Esophagus muscularis mucosa (tissue), 4 donors: ENCODE data around the gene SLC39A2. TPM values are rescaled to one million over a fixed set of nuclear protein-coding genes. Genes with fewer than 3 reads are reported as not detected.

Experiments
- DNase-seq: peaks from one replicate; pipeline ENCODE4 v3.0.0-alpha.2; 2017; ENCODE audit errors: extremely low spot score
- H3K27ac ChIP-seq, 4 donors: fragments of 200-600 bp; sonication (generic); replicated peaks in 1 of 4; 1 replicate in 3 of 4; 2 replicates in 1 of 4; pipeline ENCODE4 v1.5.1; 2016 to 2019; ENCODE audit warnings: mild to moderate bottlenecking in 1 of 4
- H3K27me3 ChIP-seq, 4 donors: fragments of 200-600 bp; sonication (generic); one replicate each; pipeline versions ENCODE4 v1.5.1 to v1.6.0; 2016 to 2019
- H3K36me3 ChIP-seq, 4 donors: fragments of 200-600 bp; sonication (generic); one replicate each; pipeline ENCODE4 v1.5.1; 2016 to 2019
- H3K4me1 ChIP-seq, 4 donors: fragments of 200-600 bp; sonication (generic); one replicate each; pipeline ENCODE4 v1.5.1; 2016 to 2019
- H3K4me3 ChIP-seq, 4 donors: fragments of 200-600 bp; sonication (generic); 1 replicate in 2 of 4; 2 replicates in 2 of 4; pipeline ENCODE4 v1.5.1; 2016 to 2019; ENCODE audit warnings: mild to moderate bottlenecking in 4 of 4, moderate library complexity in 1 of 4
- H3K9me3 ChIP-seq, 4 donors: fragments of 200-600 bp; sonication (generic); 1 replicate in 3 of 4; 2 replicates in 1 of 4; pipeline ENCODE4 v1.5.1; 2016 to 2019
- CTCF ChIP-seq, 3 experiments: fragments of 200-600 bp in 2 of 3; fragments of 450-650 bp in 1 of 3; sonication (generic) in 2 of 3; IDR thresholded peaks; one replicate each; pipeline ENCODE4 v1.5.1; 2017 to 2019; ENCODE audit warnings: antibody characterized with exemption in 3 of 3, mild to moderate bottlenecking in 2 of 3, moderate library complexity in 1 of 3
- EP300 ChIP-seq: sonication (generic); formaldehyde crosslinking; IDR thresholded peaks from one replicate; pipeline ENCODE4 v1.6.1; 2017; ENCODE audit warnings: antibody characterized with exemption
- POLR2A ChIP-seq: fragments of 450-650 bp; IDR thresholded peaks from one replicate; pipeline ENCODE4 v1.6.1; 2017; ENCODE audit warnings: antibody characterized with exemption, moderate library complexity, mild to moderate bottlenecking, low read depth
- POLR2AphosphoS5 ChIP-seq, 2 donors: sonication (generic); formaldehyde crosslinking; IDR thresholded peaks; one replicate each; pipeline ENCODE4 v1.6.1; 2017; ENCODE audit warnings: antibody characterized with exemption in 2 of 2
- WGBS: methylation state at CpG from one replicate; pipeline ENCODE4 v1.1.5; 2018; 5-methylcytosine and 5-hydroxymethylcytosine counted together
- intact Hi-C: fragments of 100-400 bp; cut with DNase I; formaldehyde crosslinking; loops from one replicate; pipeline ENCODE4 v1.15.1; 2023
- total RNA-seq, 4 donors: library from RNA; depleted of rRNA; stranded (reverse); fragments of >200 nt; gene quantifications; one replicate each; pipeline versions ENCODE4 v1.1.0 to v1.2.1, GENCODE V29; 2016

SLC39A2 gene
- total RNA-seq, 4 donors from 2014 or later = not detected

DNA sequence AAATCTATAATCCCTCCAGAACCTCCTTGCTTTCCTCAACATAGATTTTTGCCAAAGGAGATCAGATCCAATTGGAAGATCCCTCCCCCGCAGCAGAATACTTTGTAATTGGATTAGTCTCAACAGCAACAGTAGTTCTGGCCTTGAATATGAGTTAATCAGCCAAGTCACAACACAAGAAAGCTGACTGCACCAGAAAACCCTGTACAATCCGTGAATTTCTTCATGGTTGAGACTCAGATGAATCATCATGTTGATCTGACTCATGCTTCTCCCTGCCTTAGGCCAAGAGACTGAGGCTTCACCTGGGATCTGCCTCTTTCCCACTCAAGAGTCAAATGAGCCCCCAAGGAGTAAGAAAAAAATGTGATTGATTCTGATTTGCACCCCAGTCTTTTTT is 12.3 kb upstream of the SLC39A2 start:
- TF ChIP-seq EP300 = no peak
- no peak for TF ChIP-seq CTCF (IDR thresholded peaks at IDR 0.05)
- no peak for TF ChIP-seq POLR2A
- no peak for TF ChIP-seq POLR2AphosphoS5 (IDR thresholded peaks at IDR 0.05)
- 42% methylated on average over 2 of the region's 2 CpGs for WGBS
- Histone ChIP-seq H3K4me1 (peaks cover 22 to 28% (median 25%) of the 10 kb centered on the region in 4 donors), H3K4me3 (no peak overlapping the region), H3K27me3 (no peaks in the 10 kb centered on the region), H3K36me3 (peaks cover 0 to 5% (median 1%) of the 10 kb centered on the region in 4 donors), H3K9me3 (no peaks in the 10 kb centered on the region), H3K27ac (no peak overlapping the region)
- intact Hi-C loops = loop anchor here (10.0 kb wide), 1 partner anchor 522 kb away; the partner anchor contains the start of genes PIP4P1 and PNP
- no peak for DNase-seq

GRCh38 chr14:20988717-20989470 is 10.2 kb upstream of the SLC39A2 start:
- peak overlapping the region; percentile 75 to 82 (median 78) for H3K27ac ChIP-seq
- DNase-seq = no peak
- H3K27me3 ChIP-seq = no peaks in the 10 kb centered on the region
- peak overlapping the region; percentile 65 to 96 (median 76) for H3K4me3 ChIP-seq
- intact Hi-C loops = loop anchor here (10.0 kb wide), 1 partner anchor 524 kb away; the partner anchor contains the start of genes PIP4P1 and PNP
- no peaks in the 10 kb centered on the region for H3K9me3 ChIP-seq
- 78% methylated on average over 14 of the region's 15 CpGs for WGBS
- H3K36me3 ChIP-seq = peaks cover 19 to 26% (median 22%) of the 10 kb centered on the region in 4 donors
- H3K4me1 ChIP-seq = peaks cover 26 to 34% (median 30%) of the 10 kb centered on the region in 4 donors
- TF ChIP-seq EP300 (no peak), POLR2A (no peak), POLR2AphosphoS5 (IDR thresholded peaks at IDR 0.05) (no peak), CTCF (IDR thresholded peaks at IDR 0.05) (no peak)

- no peaks in the 10 kb centered on the region for H3K9me3 ChIP-seq
- TF ChIP-seq EP300 (no peak), POLR2AphosphoS5 (IDR thresholded peaks at IDR 0.05) (no peak), CTCF (IDR thresholded peaks at IDR 0.05) (no peak), POLR2A (no peak)
- H3K27ac ChIP-seq = peak overlapping the region; percentile 75 to 82 (median 78)
- no peaks in the 10 kb centered on the region for H3K27me3 ChIP-seq
- under 1% methylated on average over 11 of the region's 11 CpGs for WGBS
- intact Hi-C loops = loop anchor here (10.0 kb wide), 1 partner anchor 525 kb away; the partner anchor contains the start of genes PIP4P1 and PNP
- peaks cover 25 to 31% (median 27%) of the 10 kb centered on the region in 4 donors for H3K36me3 ChIP-seq
- peaks cover 26 to 34% (median 30%) of the 10 kb centered on the region in 4 donors for H3K4me1 ChIP-seq
- no peak for DNase-seq
- peak overlapping the region; percentile 65 to 96 (median 76) for H3K4me3 ChIP-seq
These were observed 9.7 kb upstream of the SLC39A2 start for GRCh38 chr14:20989471-20989786.

GRCh38 chr14:20989787-20990600 is 9.1 kb upstream of the SLC39A2 start, which contains the start of gene METTL17:
TSS of gene METTL17 (plus strand) at chr14:20989980. CDS start at chr14:20990003, 23 bp downstream.
- WGBS = 0% methylated on average over 26 of the region's 42 CpGs
- no peaks in the 10 kb centered on the region for H3K9me3 ChIP-seq
- TF ChIP-seq EP300 (no peak), POLR2AphosphoS5 (IDR thresholded peaks at IDR 0.05) (peak; percentile 79 to 89), CTCF (IDR thresholded peaks at IDR 0.05) (peak in 2 of 3 experiments; percentile 19), POLR2A (peak; percentile 39)
- intact Hi-C loops = loop anchor here (10.0 kb wide), 1 partner anchor 525 kb away; the partner anchor contains the start of genes PIP4P1 and PNP
- no peaks in the 10 kb centered on the region for H3K27me3 ChIP-seq
- peaks cover 26 to 34% (median 30%) of the 10 kb centered on the region in 4 donors for H3K4me1 ChIP-seq
- DNase-seq = peak; percentile 98
- H3K36me3 ChIP-seq = peaks cover 30 to 37% (median 33%) of the 10 kb centered on the region in 4 donors
- H3K4me3 ChIP-seq = peak within 1 kb of the TSS; percentile 65 to 96 (median 76)
- peak within 1 kb of the TSS; percentile 75 to 82 (median 78) for H3K27ac ChIP-seq
